ENCODE measurements around the gene SEZ6L.

SEZ6L gene

GRCh38 chr22:26303475-26303874, 134.2 kb downstream of the SEZ6L start:
- no peak for DNase-seq

- no peak for DNase-seq
Observed at GRCh38 chr22:26304730-26305129, 135.5 kb downstream of the SEZ6L start.

DNA sequence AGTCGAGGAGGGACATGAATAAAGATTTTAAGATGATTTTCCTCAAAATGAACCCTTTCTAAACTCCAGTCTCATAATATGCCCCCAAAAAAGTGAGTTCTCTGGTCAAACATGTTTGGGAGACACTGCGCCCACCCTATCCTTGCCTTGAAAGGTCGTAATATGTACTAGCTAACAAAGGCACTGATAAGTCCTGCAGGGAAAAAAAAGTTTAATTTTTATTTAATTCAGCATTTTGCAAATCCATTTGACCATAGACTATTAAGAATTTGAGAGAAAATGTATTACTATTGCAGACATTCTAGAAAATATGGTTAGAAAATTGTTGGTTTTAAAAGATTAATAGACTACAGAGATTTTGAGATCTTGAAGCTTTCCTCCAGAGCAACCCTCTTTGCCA, 139.2 kb downstream of the SEZ6L start:
- no peak for DNase-seq

DNA sequence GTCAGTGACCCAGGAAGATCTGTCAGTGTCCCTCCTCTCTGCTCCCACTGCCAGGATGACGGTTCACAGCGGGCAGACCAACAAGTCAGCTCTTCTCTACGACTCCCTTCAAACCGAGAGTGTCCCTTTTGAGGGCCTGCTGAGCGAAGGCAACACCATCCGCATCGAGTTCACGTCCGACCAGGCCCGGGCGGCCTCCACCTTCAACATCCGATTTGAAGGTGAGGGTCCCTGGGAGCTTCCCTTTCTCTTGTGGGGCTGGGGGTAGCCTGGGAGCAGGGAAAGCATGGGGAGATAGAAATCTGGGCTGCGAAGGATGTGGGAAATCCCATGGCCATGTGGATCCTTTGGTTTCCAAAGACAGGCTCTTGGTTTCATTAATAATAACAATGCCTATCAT, 141.4 kb downstream of the SEZ6L start:
- DNase-seq = no peak

GRCh38 chr22:26313291-26313690, 144.0 kb downstream of the SEZ6L start:
- DNase-seq = no peak

DNA sequence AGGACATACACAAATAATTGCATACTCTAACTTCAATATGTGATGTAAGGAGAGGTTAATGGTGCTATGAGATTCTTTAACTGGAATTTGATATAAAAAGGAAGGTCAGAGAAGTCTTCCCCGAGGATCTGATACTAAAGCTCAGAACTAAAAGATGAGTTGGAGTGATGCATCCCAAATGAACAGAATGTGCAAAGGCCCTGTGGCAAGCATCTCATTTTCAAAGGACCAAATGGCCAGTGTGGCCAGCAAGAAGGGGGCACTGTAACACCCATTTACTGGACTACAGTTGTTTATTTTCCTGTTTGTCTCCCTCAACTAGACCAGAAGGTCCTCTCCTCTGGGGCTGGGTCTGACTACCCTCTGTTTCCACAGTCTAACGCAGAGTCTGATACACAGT, 144.9 kb downstream of the SEZ6L start:
- DNase-seq = no peak

DNA sequence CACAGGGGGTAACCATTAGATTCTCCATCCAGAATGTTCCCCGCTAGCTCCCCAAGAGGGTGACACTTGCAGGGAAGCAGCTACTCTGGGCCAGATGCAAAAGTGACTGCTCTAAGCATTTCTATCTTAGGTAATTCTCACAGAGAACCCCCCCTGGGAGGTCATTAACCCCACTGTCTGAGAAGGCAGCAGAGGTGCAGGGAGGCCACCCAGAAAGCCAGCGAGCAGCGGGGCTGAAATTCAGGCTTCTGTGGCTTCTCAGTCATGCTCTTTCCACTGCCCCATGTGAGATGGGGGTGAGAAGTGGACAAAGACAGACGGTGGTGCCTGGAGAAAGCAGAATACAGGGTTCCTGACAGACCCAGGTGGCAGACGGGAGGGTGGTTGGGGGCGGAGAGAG, 145.4 kb downstream of the SEZ6L start:
- DNase-seq = no peak

DNA sequence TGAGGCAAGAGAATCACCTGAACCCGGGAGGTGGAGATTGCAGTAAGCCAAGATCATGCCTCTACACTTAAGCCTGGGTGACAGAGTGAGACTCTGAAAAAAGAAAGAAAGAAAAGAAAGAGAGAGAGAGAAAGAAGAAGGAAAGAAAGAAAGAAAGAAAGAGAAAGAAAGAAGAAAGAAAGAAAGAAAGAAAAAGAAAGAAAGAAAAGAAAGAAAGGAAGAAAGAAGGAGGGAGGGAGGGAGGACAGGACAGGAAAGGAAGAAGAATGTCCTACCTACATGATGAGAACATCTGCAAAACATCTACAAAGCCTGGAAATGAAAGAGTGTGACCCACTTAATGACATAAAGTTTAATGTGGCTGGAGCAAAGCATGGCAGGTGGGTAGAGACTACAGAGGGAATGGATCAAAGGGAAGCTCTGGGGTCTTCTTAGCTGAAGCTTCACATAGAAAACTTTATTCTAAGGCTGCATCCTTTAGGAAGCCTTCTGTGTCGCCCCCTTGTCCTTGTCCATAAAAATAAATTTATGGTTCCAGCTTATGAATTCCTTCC, 147.5 kb downstream of the SEZ6L start:
- no peak for DNase-seq

GRCh38 chr22:26318975-26319374, 149.7 kb downstream of the SEZ6L start:
- no peak for DNase-seq

DNA sequence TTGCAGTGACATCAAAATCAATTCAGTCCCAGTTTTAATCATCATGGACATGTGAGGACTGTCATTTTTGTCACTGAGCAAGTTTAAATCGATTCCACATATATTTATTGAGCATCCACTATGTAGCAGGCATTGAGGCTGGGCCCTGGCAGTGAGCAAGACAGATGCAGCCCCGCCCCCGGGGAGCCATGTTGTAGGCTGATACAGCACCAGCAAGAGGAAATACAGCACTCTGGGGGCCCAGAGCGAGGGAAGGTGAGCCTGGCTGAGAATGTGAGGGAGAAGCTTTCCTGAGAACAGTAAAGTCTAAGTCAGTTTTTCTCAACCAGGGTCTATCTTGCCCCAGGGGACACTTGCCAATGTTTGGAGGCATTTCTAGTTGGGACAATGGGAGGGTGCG, 151.2 kb downstream of the SEZ6L start:
- DNase-seq = no peak

GRCh38 chr22:26321469-26321913, 152.2 kb downstream of the SEZ6L start:
- DNase-seq = no peak

DNA sequence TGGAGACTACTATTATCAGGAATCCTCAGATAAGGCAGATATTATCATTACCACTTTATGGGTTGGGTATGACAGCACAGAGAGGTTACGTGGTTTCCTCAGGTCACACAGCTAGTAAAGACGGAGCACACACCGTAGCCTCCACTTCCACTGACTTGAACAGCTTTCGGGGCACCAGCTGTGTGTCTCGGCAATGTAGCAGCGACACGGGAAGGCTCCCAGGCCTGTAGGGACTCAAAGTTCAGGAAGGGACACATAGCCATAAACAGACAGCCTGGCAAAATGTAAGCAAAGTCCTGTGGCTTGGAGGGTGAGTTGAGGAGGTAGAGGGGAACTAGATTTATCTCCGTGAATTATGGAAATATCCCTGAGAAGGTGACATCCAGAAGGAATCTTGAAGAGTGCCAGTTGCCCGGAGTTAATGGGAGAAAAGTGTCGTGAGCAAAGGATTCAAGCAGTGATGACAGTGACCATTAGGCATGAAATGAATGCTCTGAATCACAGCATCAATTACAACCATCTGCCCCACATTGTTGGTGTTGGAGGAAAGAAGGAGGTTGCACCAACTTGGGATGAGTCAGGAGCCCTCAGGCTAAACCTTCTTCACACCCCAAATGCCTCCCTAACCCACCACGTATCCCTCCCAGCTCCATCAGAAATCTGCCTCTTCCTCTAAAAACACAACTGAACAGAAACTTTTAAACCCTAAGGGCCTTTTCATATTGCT, 153.1 kb downstream of the SEZ6L start:
- no peak for DNase-seq

DNA sequence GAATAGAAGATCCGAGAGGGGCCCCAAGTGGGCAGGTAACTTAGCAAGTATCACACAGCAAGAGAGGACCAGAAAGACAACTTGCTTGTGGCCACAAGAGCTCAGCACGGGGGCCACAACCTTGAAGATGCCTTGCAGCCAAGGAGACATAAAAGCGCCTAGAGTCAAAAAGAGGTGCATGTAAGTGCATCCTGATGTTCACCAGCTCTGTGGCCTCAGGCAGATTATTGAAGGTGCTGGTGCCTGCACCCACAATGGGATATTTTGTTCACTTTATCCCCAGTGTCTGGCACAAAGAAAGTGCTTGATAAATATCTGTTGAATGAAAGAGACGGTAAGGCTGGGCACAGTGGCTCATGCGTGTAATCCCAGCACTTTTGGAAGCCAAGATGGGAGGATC, 153.8 kb downstream of the SEZ6L start:
- DNase-seq = no peak

GRCh38 chr22:26324150-26324549, 154.9 kb downstream of the SEZ6L start:
- no peak for DNase-seq

DNA sequence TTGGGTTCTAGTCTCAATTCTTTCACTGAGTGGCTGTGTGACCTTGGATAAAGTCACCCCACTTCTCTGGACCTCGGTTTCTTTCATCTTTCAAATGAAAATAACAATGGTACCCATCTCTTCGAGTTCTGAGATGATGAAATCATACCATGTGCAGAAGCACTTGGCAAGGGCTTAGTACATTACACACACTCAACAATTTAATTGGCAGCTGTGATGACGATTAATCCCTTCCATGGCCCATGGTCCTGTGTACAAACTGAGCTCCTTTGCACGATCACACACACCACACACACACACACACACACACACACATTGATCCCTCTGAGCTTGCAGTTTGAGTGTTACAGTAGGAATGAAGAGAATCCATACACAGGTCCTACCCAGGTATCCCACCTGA, 156.4 kb downstream of the SEZ6L start:
- no peak for DNase-seq

- no peak for DNase-seq
Observed at GRCh38 chr22:26326803-26327202, 157.5 kb downstream of the SEZ6L start.

GRCh38 chr22:26327306-26327705, 158.0 kb downstream of the SEZ6L start:
- no peak for DNase-seq

DNA sequence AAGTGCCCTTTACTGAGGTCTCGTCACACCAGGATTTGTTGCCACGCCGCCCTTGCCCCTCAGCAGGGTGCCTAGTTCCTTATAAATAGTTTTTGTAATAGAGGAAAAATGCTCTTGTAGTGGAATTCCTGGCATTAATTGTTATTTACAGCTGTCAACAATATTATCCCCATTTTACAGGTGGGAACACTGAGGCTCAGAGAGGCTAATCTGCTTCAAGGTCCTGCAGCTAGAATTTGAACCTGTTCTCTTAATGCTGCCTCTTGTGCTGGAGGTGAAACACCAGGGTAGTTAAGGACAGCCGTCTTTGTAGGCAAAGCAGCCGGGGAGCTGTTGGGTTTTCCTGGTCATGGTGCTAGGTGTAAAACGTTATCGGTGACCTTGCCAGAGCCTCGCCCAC, 159.0 kb downstream of the SEZ6L start:
- no peak for DNase-seq

DNA sequence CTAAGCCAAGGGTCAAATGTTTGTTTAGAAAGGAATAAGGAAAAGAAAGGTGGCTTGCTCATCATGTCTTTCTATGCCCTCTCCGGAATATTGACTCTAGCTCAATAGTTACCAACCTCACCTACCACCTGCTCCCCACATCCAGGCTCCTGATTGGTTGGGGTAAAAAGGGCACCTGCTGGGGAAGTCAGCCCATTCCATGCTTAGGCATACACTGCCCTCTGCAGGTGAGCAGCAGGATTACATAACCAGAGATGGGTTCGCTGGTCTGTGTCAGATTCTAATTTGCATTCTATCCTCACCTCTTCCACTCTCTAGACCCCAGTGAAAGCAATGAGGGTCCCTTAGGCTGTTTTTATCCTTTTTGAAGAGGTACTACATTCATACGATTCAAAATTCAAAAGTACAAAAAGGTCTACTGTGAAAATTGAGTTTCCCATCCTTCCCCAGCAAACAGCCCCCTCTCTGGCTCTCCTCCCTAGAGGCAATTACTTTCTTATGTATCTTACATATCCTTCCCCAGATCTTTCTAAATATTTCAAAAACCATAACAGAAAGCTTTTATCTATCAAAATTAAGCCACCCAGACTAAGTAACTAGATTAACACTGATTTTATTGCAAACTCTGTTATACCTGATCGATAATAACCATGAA, 161.8 kb downstream of the SEZ6L start:
- DNase-seq = peak; percentile 49

DNA sequence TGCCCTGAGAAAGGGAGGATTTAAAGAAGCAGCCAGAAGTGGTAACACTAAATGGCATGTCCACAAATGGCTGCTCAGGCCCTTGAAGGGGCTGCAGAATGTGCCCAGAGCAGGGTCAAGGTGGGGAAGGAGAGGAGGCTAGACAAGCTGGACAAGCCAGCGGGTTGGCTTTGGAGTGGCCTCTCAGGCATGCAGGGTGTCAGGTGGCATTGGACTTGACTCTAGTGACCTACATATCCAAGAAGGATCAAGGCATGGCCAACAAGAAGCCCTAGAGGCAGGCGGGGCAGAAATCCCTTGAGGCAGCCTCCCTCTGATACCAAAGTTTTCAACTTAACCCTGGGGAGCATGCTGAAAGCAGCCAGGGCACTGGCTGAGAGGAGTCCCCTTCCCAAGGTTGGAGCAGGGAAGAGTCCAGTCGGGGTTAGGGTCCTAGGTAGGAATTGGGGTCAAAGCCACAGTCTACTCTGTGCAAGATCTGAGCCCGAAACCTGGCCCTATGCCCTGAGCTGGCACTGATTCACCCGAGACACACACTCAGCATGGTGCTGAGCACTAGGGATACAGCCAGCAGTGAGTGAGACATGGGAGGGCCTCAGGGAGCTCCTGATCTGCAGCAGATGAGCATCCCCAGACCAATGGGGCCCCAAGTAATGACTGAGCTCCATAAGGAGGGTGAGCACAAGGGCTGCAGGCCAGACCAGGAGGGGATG, 164.0 kb downstream of the SEZ6L start:
- no peak for DNase-seq

GRCh38 chr22:26334232-26334631, 165.0 kb downstream of the SEZ6L start:
- no peak for DNase-seq

GRCh38 chr22:26336773-26337172, 167.5 kb downstream of the SEZ6L start:
- DNase-seq = no peak

DNA sequence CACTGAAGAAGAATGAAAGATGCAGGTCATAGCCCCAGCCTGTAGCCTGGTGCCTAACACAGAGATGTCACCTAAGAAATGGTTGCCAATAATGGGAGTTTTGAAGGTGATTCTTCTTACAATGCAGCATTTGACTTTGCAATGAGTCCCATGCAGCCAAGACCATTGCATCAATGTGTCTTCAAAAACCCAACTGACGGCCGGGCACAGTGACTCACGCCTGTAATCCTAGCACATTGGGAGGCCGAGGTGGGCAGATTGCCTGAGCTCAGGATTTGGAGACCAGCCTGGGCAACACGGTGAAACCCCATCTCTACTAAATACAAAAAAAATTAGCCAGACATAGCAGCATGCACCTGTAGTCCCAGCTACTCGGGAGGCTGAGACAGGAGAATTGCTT, 170.5 kb downstream of the SEZ6L start:
- DNase-seq = no peak
